GM18499 (cell line): ENCODE data around the gene KCNMA1.

Experiments used
- ATAC-seq: cut with Tn5 transposase; IDR thresholded peaks from one replicate; pipeline ENCODE4 v1.9.1; 2021; ENCODE audit warnings: moderate number of reproducible peaks; ENCODE audit not compliant: insufficient read depth, unreplicated experiment

Gene KCNMA1

DNA sequence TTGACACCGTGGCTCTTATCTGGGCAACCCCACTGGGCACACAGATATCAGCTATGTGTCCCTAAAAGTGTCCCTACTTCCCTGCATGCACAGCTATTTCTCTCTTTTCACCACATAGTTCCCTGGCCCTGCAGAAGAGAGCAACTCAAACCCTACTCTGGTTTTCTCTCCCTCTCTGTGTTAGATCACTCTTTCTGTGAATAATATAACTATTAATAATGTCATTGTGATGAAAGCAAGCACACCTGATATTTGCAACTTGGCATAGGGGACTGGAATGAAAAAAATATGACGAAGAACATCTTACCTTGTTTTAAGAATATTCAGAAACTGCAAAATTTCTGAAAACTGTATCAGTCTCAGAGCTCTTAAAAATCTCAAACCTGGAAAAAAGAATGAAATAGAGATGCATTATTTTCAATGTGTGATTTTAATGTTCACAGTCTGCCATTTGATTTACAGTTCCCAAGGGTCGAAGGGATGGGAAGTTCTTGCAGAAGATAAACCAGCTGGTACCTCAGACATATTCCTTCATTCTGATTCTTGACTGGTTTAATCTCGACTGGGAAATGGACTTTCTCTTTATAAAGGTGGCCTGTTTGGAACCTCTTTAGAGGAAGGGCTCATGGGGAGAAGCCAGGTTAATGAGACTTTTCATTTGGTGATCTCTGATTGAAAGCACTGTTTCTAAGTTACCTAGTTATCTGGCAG is 516.8 kb downstream of the KCNMA1 start:
- ATAC-seq = no peak

DNA sequence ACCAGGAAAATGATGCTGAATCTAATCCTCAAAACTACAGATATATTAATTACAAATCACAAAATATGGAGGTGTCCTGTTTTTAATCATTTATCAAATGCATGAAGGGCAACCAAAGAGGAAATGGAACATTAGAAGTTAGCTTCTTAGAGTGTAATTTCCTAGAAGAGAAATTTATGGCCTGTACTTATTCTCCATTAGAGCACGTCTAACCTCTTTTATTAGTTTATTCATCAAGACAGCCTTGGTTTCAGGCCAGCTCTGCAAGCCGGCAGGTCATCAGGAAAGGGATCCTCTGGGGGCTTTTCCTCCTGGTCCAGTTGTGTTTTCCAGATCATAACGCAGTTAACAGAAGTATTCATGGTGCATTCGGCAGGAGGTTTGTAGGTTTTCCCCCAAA is 517.6 kb downstream of the KCNMA1 start:
- no peak for ATAC-seq

DNA sequence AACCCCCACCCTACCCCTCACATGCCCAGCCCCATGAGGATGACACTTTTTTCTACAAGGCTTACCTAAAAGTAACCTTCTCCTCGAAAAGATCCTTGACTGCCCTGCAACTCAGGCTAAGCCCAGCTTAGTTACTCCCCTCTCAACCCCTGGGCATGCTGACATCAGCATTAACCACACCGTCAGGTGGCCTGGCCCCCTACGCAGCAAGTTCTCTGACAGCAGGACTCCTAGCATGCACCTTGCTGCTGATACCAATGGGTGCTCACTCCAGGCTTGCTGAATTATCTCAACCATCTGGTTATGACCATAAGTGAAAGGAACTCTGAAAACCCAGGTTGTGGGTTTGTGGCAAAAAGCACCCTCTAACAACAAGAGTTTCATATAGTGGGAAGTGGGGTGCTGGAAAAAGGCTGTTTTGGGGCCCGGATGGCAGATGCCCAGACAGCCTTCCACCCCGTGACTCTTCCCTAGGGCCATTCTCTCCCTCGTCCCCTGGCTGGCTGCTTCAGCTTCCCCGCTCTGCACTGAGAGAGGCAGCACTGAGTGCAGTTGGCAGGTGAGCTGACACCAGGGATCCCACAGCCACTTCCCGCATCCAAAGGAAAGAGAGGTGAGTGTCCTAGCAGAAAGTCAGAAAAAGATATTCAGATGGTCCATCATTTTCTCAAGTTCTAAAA is 518.9 kb downstream of the KCNMA1 start:
- ATAC-seq = no peak

DNA sequence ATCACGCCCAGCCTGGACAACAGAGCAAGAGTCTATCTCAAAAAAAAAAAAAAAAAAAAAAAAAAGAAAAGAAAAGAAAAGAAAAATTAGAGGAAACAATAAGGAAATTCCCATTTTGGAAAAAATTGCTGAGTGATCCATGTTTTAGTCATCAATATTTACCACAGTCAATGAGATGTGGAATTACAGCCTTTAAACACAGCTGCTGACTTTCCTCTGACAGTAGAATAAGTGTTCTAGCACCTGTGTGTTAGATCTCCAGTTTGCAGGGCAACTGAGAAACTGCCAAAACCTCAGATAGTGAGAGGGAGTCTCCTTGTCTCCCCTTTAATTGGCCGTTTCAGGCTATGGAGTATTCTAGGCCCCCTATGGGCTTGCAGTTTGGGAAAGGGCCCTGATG is 520.1 kb downstream of the KCNMA1 start:
- ATAC-seq = no peak

DNA sequence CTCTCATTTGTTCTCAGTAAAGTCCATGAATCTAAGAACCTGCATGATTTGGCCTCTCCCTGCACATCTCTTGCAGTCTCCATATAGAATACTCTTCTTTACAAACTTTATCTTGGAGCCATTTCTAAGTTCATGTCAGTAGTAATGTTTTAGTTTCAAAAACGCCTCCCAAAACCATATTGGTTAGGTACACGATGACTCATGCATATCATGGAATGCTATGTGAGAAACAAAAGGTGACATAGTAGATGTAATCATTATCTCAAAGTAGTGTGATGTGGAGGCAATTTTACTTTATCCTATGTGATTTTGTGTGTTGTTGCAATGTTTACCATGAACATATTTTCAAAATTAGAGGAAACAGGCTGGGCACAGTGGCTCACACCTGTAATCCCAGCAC is 520.7 kb downstream of the KCNMA1 start:
- ATAC-seq = no peak

DNA sequence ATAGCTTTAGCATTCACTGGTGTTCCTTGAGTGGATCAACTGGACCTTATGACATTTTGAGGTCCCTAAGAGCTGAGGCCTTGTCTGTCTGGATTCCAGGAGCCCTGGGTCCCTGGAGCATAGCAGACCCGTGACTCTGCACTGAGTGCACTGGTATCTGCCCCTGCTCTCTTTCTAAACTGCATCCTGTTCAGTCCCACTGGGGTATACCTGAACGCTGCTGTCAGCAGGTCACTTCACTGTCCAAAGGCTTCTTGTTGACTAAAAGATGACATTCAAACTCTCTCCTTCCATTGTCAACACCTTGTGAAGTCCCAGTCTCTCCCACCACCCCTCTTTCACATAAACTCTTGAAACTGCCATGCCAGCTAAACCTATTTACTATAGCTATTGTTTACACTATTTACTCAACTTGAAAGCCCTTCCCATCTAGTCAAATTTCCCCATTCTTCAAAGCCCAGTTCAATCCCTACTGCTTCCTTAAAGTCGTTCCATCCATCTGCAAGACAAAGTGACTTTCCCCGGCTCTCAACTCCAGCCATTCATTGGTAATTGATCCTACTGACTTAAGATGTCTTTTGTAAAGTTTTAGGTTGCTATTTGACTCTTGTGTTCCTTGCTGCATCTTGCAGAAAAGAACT is 523.3 kb downstream of the KCNMA1 start:
- ATAC-seq = no peak

DNA sequence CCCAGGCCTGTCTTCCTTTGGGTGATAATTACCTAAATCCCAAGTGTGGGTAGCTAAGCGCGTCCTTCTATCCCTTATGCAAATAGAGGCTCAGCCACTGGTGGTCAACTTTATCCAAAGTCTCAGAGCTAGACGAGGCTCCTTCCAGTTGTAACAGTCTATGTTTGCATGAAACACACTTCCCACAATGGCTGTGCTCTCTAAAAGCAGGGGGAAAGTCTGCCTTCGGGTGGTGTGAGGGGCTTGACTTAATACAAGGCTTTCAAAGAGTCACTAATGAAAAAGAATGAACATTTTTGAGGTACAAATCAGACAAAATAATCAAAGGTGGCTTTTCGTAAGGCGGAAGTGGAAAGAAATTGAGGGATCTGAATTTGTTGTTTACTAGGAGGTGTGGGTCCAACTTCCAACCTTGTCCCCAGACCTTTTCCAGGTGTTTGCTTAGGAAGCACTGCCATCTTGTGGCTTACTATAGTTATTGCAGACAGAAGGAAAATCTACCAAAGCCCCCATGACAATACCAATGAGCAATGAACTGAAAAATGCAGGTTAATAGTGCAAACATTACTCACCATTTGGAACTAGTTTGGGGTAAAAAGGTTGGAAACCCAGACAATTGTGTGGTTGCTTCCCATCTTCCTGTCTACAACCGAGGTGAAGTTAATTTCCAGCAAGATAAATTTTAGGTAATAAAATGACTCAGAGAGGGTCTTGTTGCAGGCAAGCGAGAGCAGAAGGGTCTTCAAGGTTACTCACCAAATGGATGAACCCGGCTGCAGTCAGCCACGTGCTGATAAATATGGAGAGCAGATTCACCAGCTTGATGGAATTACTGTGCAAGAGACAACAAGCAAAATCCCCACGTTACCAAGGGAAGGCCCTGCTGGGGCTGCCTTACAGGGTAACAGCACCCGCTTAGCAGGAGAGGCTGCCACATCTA is 525.7 kb downstream of the KCNMA1 start:
- ATAC-seq = no peak

DNA sequence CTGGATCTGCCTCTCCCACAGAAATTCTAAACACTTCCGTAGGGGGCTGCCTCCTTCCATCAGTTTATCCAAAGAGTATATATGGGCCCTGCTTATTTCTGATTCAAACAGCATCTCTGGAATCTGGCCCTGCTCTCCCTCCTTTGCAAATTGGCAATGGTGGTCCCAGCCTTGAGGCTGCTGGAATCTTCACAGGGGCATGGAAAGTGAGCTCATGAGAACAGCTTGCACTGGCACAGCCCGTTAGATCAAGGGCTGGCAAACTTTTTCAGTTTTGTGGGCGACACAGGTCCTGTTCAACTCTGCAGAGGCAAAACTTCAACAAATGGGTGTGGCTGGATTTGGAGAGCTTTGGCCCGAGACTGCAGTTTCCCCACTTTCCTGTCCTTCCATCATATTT is 526.9 kb downstream of the KCNMA1 start:
- ATAC-seq = no peak

DNA sequence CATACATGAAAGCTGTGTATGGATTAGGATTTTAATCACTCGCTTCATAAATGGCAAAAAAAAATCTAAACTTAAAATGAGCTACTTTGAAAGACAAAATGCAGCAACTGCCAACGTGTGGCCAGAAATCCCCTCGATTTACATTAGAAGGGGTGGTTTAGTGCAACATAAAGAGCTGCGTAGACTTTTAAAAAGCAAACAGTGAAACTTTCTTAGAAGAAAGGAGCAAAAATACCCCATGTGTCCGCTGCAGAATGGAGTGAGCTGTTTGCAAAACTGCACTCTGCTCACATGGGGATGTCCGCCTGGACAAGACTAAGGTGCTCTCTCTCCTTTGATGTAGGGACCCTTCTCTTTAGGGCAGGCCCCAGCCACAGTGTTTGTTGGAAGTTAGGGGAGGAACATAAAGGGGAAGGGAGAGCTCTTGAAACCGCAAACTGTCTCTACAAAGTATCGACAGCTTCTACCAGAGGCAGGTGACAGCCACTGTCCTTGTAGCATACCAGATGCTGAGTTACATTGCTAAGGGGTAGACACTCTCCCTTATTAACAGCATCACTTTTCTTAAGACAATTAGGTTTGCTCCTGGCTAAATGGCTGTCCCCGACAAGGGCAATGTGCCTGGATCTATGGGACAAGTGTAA is 528.1 kb downstream of the KCNMA1 start:
- ATAC-seq = no peak

DNA sequence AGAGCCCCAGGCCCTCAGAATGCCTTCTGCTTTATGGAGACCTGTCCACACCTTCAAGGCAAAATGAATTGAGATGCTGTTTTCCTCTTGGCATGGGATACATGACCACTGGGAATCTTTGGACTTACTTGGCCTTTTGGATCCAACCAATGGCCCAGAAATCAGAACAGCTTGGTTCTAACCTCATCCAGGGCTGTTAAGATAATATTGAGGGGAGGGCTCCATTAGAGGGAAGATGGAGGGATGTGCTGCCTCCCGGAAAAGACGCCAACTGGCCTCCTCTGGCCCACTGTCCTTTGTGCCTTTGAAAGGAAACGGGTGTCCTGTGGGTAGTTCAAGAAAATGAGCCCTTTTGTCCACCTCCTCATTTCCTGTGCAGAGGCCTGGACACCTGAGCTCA is 530.9 kb downstream of the KCNMA1 start:
- ATAC-seq = no peak

DNA sequence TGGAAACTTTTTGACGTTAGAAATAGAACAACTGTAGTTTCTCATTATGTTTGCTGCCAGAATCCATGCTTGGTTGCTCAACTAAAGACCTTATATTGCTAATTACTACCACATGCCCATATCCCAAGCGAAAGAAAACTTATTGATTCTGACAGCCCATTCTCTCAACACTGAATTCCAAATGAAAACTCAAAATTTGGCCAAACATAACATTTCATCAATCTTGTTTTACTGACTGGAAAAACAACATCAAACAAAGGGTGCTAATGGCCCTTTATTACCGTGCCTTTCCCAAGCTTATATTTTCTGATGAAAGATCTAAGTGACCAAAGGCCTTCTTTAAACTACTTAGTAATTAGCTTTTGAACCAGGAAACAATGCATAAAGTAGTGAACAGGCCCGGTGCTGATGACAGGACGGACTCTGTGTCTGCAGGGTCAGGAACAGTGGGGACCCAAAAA is 531.8 kb downstream of the KCNMA1 start:
- no peak for ATAC-seq

DNA sequence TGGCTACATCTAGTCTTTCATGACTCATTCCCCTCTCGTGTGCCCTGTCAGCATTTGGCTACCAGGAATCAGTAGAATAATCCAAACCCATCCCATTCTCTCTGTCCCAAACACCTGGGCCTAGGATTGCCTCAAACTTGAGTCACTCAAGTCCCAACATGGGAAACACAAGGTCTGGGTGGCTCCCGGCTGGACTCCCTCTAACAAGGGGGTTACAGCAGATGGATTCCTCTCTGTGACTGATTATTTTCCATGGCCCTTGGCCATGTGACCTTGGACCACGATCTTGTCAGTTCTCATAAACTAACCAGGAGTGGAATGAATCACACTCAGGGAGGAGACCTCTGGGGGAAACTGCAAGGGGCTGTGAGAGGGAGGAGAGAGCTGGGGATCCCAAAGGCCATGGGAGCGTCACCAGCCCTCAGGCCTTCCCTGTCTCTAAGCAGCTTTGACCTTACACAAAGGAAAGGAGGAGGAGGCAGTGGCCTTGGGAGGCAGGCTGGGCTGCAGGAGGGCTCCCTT is 533.1 kb downstream of the KCNMA1 start:
- no peak for ATAC-seq

DNA sequence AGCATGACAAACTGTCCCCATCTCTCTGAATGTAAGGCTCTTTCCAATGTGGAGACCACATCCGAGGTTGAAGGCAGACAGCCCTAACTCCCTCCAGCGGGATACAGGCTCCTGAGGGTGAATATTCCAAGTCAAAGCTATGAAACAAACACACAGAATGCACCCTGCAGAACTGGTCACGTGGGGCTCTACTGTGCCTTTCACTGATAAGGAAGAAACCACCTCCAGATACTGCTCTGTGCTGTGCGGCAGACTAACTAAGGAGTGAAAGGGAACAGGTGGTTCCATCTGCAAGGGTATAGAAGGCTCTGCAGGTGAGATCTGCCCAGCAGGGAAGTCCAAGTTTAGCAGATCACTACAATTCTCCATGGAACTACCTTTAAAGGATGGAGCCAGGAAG is 534.4 kb downstream of the KCNMA1 start:
- no peak for ATAC-seq

DNA sequence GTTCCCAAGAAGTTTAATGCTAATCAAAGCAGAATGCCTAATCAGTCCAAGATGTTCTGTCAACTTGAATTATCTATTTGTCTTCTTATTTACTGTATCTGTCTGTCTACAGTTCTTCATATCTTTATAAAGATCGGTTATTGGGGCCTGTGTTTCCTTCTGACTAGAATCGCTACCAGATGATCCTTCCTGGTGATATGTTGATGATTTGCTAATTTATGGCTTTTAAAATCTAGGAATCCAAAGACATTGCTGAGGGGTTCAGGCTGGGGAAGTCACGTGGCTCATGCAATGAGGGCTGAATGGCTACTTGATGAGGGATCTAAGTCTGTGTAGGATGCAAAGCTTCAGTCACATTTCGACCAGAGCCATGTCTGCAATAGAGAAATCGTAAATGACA is 536.3 kb downstream of the KCNMA1 start:
- no peak for ATAC-seq

DNA sequence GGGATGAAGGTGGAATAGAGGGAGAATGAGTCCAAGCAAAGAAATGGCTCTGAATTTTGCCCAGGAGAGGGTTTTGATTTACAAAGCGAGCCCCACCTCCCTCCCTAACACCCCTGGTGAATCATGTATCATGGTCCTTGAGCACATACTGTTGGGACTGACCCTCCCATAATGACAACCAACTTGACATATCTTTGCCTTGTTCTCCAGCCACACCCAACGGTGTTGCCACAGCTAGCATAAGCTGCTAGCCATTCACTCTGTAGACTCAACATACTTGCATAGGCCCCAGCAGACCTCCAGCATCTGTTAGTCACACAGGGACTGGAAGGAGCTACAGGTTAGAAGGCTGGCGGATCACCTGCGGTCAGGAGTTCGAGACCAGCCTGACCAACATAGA is 538.5 kb downstream of the KCNMA1 start:
- no peak for ATAC-seq

DNA sequence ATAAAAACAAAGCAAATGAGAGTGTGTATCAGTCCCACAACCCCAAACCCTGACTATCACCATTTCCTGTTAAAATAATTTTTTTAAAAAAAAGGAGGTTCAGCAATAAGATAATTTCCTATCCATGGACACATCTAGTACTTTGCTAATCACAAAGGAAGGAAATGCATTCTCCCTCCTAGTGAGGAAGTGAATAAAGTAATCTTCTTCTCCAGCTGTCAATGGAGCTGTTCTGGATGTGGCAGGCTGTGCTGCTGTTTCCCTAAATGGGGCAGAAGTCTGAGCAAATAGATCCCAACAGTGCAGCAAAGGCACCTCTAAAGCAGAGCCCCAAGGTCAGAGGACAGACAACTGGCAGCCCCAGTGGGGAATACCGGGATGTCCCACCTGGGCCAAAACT is 540.0 kb downstream of the KCNMA1 start:
- ATAC-seq = no peak

DNA sequence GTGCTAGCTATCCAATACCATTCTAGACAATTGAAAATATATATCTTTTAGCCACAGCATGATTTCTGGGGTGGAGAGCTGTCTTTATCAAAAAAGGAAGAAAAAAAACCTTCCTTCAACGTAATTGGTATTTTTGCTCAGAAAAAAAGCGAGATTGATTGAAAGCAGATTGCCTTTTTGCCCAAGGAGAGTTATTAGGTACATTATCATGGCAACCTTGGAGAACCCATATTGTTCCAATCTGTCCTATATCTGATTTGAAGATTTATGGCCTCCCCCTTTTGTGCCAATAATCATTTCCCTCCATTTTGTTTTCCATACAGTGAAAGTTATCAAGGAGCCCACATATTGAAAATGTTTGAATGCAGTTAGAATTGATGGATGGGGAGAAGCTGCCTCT is 544.5 kb downstream of the KCNMA1 start:
- no peak for ATAC-seq

DNA sequence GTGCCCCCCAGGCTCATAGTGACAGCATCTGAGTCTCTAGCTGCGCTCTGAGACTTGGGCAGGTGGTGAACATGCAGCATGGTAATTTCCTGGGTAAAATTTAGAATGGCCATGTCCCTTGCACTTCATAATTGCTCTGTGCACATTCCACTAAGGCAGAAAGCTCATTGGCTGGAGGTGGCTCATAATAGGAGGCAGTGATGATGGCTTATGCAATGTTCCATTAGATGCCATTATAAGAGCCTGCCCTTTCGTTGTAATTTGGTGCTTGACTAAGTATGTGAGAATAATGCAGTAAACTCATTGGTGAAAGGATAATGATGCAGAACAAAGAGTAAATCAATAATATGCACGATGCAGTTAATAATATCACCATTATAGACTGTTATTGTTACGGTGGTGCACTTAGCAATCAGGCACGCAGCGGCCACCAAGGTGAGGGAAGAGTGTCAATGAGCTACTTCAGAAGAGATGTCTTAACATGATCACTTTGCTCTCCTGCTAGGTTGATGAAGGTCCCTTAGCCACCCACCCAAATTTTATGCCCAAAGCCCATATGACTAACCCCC is 545.9 kb downstream of the KCNMA1 start:
- ATAC-seq = no peak
